Chondrocyte (in vitro differentiated cells): ENCODE results near the gene GABBR2. TPM values are rescaled to one million over a fixed set of nuclear protein-coding genes. Genes with fewer than 3 reads are reported as not detected.

Source experiments
- DNase-seq: peaks from one replicate; pipeline ENCODE4 v3.0.0; 2021; ENCODE audit warnings: mixed read lengths, low spot score
- H3K27ac Mint-ChIP-seq: one replicate; pipeline ENCODE4 v1.8.0; 2021; ENCODE audit warnings: mild to moderate bottlenecking, moderate library complexity, mixed read lengths; ENCODE audit not compliant: unreplicated experiment
- H3K27me3 Mint-ChIP-seq: 2 replicates; pipeline ENCODE4 v1.8.0; 2021; ENCODE audit warnings: low read depth, mixed read lengths
- H3K36me3 Mint-ChIP-seq: 2 replicates; pipeline ENCODE4 v1.8.0; 2021; ENCODE audit warnings: low read depth, mixed read lengths
- H3K4me1 Mint-ChIP-seq: 2 replicates; pipeline ENCODE4 v1.8.0; 2021; ENCODE audit warnings: low read depth, mild to moderate bottlenecking, mixed read lengths
- H3K4me3 Mint-ChIP-seq: one replicate; pipeline ENCODE4 v1.8.0; 2021; ENCODE audit warnings: mild to moderate bottlenecking, moderate library complexity, mixed read lengths; ENCODE audit not compliant: unreplicated experiment
- H3K9me3 Mint-ChIP-seq: 2 replicates; pipeline ENCODE4 v1.8.0; 2021; ENCODE audit warnings: low read depth, mixed read lengths
- CTCF ChIP-seq: fragments of 200-600 bp; sonication (generic); IDR thresholded peaks from 2 replicates; pipeline ENCODE4 v1.5.0; 2021; ENCODE audit warnings: antibody characterized with exemption, mild to moderate bottlenecking, moderate library complexity
- total RNA-seq: library from RNA; stranded (reverse); gene quantifications from 3 replicates; pipeline ENCODE4 v1.2.1, GENCODE V29; 2021

GABBR2 gene
- total RNA-seq, 1 donor from 2014 or later, result 0.12 TPM

GRCh38 chr9:98248737-98249474 is 459.8 kb downstream of the GABBR2 start:
- Mint-ChIP-seq H3K4me1 (peaks cover 68% of the 10 kb centered on the region), H3K4me3 (no peak overlapping the region), H3K27ac (peak overlapping the region; percentile 93), H3K9me3 (no peaks in the 10 kb centered on the region), H3K27me3 (no peaks in the 10 kb centered on the region), H3K36me3 (peaks cover 9% of the 10 kb centered on the region)
- DNase-seq, result no peak
- no peak for TF ChIP-seq CTCF

GRCh38 chr9:98247831-98248657 is 460.7 kb downstream of the GABBR2 start:
- no peaks in the 10 kb centered on the region for H3K9me3 Mint-ChIP-seq
- peaks cover 60% of the 10 kb centered on the region for H3K4me1 Mint-ChIP-seq
- no peak overlapping the region for H3K4me3 Mint-ChIP-seq

GRCh38 chr9:98242426-98242825 is 466.3 kb downstream of the GABBR2 start:
- Mint-ChIP-seq H3K9me3 (no peaks in the 10 kb centered on the region), H3K27me3 (no peaks in the 10 kb centered on the region), H3K36me3 (peaks cover 9% of the 10 kb centered on the region), H3K4me3 (no peak overlapping the region), H3K4me1 (peaks cover 10% of the 10 kb centered on the region), H3K27ac (no peak overlapping the region)
- no peak for TF ChIP-seq CTCF
- DNase-seq, result no peak

More at GRCh38 chr9:98247831-98248657, 460.7 kb downstream of the GABBR2 start:
- Mint-ChIP-seq H3K27me3 (no peaks in the 10 kb centered on the region), H3K27ac (peak overlapping the region; percentile 93), H3K36me3 (peaks cover 9% of the 10 kb centered on the region)
- TF ChIP-seq CTCF, result no peak
- no peak for DNase-seq

GRCh38 chr9:98241357-98242300 is 467.1 kb downstream of the GABBR2 start:
- Mint-ChIP-seq H3K4me3 (no peak overlapping the region), H3K9me3 (no peaks in the 10 kb centered on the region), H3K36me3 (peaks cover 9% of the 10 kb centered on the region), H3K27me3 (no peaks in the 10 kb centered on the region), H3K4me1 (peaks cover 9% of the 10 kb centered on the region), H3K27ac (no peak overlapping the region)
- no peak for TF ChIP-seq CTCF
- DNase-seq, result no peak
